A673 (cell line): ENCODE results near the gene IGSF11.

Source experiments
- CTCF ChIP-seq: fragments of 300-800, 200-600 bp; sonication (generic); conservative IDR thresholded peaks from 2 replicates; pipeline ENCODE4 v1.5.1; 2017; ENCODE audit warnings: low read depth, mild to moderate bottlenecking, antibody characterized with exemption, low read length, moderate library complexity, mixed read lengths
- EZH2 ChIP-seq: fragments of 200-600 bp; sonication (generic); IDR thresholded peaks from 2 replicates; pipeline ENCODE4 v1.6.1; 2017; ENCODE audit warnings: borderline replicate concordance, low read depth, mild to moderate bottlenecking, mixed read lengths, antibody characterized with exemption, low read length; ENCODE audit not compliant: poor library complexity, severe bottlenecking

GRCh38 chr3:118882353-118882947 lies 152.2 kb downstream of the IGSF11 start:
- TF ChIP-seq CTCF: peak; percentile 80
- TF ChIP-seq EZH2: no peak
